T-cell (primary cell): Measurements from ENCODE around the gene RASL10A. TPM values are rescaled to one million over a fixed set of nuclear protein-coding genes. Genes with fewer than 3 reads are reported as not detected.

Experiments used
- ATAC-seq, 4 experiments: fragments of 200-7000 bp in 3 of 4; fragments of 150-1000 bp in 1 of 4; cut with Tn5 transposase; replicated peaks in 1 of 4; 1 replicate in 3 of 4; 2 replicates in 1 of 4; pipeline ENCODE4 v1.10.0; 2021; ENCODE audit warnings: moderate library complexity in 3 of 4, mild to moderate bottlenecking in 2 of 4, moderate number of reproducible peaks in 1 of 4
- CTCF ChIA-PET, 2 donors: fragments of 300-600 bp; sonication (Branson Sonifier 250); formaldehyde crosslinking; loops; one replicate each; lab custom pipeline; 2022; ENCODE audit warnings: antibody characterized with exemption in 2 of 2; lab: Charles Lee
- POLR2A ChIA-PET, 2 donors: fragments of 300-600 bp; sonication (Branson Sonifier 250); formaldehyde crosslinking; loops; one replicate each; lab custom pipeline; 2022; ENCODE audit warnings: antibody characterized with exemption in 2 of 2; lab: Charles Lee
- DNase-seq, 35 experiments: peaks; one replicate each; pipeline versions ENCODE4 v3.0.0 to v3.0.0-alpha.2; 2013 to 2023
- H3K27ac ChIP-seq: one replicate; pipeline ENCODE4 v1.5.1; 2013; ENCODE audit warnings: low read length
- H3K27me3 ChIP-seq, 2 experiments: replicated peaks in 1 of 2; 1 replicate in 1 of 2; 2 replicates in 1 of 2; pipeline versions ENCODE4 v1.6.1 to v1.7.0; 2013; ENCODE audit warnings: low read length in 1 of 2, mixed read lengths in 1 of 2; ENCODE audit not compliant: control insufficient read depth in 2 of 2, insufficient read depth in 2 of 2; ENCODE audit errors: extremely low read depth in 1 of 2
- H3K36me3 ChIP-seq, 2 donors: 1 replicate in 1 of 2; 2 replicates in 1 of 2; pipeline versions ENCODE4 v1.6.1 to v1.7.0; 2013; ENCODE audit warnings: low read length in 1 of 2; ENCODE audit not compliant: control insufficient read depth in 2 of 2, insufficient read depth in 1 of 2; ENCODE audit errors: extremely low read depth in 1 of 2
- H3K4me1 ChIP-seq, 2 experiments: 1 replicate in 1 of 2; 2 replicates in 1 of 2; pipeline versions ENCODE4 v1.6.1 to v1.7.0; 2013; ENCODE audit warnings: low read length in 2 of 2, mixed read lengths in 1 of 2; ENCODE audit not compliant: insufficient read depth in 2 of 2, control insufficient read depth in 1 of 2; ENCODE audit errors: extremely low read depth in 1 of 2
- H3K4me3 ChIP-seq, 2 donors: 1 replicate in 1 of 2; 2 replicates in 1 of 2; pipeline versions ENCODE4 v1.5.1 to v1.7.0; 2013; ENCODE audit warnings: mild to moderate bottlenecking in 2 of 2, low read length in 1 of 2, moderate library complexity in 1 of 2; ENCODE audit not compliant: control insufficient read depth in 1 of 2; ENCODE audit errors: extremely low read depth in 1 of 2
- H3K9me3 ChIP-seq: 2 replicates; pipeline ENCODE4 v1.7.0; 2013
- H3K27ac Mint-ChIP-seq, 2 donors: one replicate each; pipeline ENCODE4 v1.8.0; 2020 to 2021; ENCODE audit warnings: mild to moderate bottlenecking in 2 of 2, mixed read lengths in 2 of 2
- H3K27me3 Mint-ChIP-seq, 2 donors: one replicate each; pipeline ENCODE4 v1.8.0; 2021 to 2022; ENCODE audit warnings: mixed read lengths in 2 of 2
- H3K36me3 Mint-ChIP-seq: one replicate; pipeline ENCODE4 v1.8.0; 2021; ENCODE audit warnings: mixed read lengths
- H3K4me1 Mint-ChIP-seq, 3 donors: one replicate each; pipeline ENCODE4 v1.8.0; 2020 to 2022; ENCODE audit warnings: mixed read lengths in 3 of 3, mild to moderate bottlenecking in 1 of 3
- H3K4me3 Mint-ChIP-seq, 3 donors: one replicate each; pipeline ENCODE4 v1.8.0; 2020 to 2022; ENCODE audit warnings: mild to moderate bottlenecking in 3 of 3, mixed read lengths in 3 of 3, moderate library complexity in 3 of 3
- H3K9me3 Mint-ChIP-seq, 3 donors: one replicate each; pipeline ENCODE4 v1.8.0; 2020 to 2022; ENCODE audit warnings: mixed read lengths in 3 of 3
- WGBS: methylation state at CpG from one replicate; pipeline ENCODE4 v1.1.5; 2013; ENCODE audit warnings: missing lambda C conversion rate; ENCODE audit not compliant: insufficient coverage; 5-methylcytosine and 5-hydroxymethylcytosine counted together
- total RNA-seq, 35 experiments: library from RNA in 6 of 35; stranded (reverse) in 6 of 35; fragments of 120-200 nt in 1 of 35; gene quantifications; one replicate each; pipeline versions ENCODE4 v1.2.1 to v1.2.4 and lab custom pipeline; 2013 to 2026

The RASL10A gene
- total RNA-seq, 5 donors from 2014 or later (not counting 1 experiment from before 2014, with no cell fraction given) = 0.33 to 1.2 (median 0.71) TPM; not detected in 1

- CTCF ChIA-PET = no interaction called here
- no peak overlapping the region for H3K4me3 ChIP-seq
- Mint-ChIP-seq H3K27me3 (no peaks in the 10 kb centered on the region), H3K27ac (no peak overlapping the region), H3K9me3 (no peaks in the 10 kb centered on the region), H3K36me3 (peaks cover 14% of the 10 kb centered on the region), H3K4me1 (no peaks in the 10 kb centered on the region), H3K4me3 (no peak overlapping the region)
- no peaks in the 10 kb centered on the region for H3K27me3 ChIP-seq
- no peaks in the 10 kb centered on the region for H3K9me3 ChIP-seq
- no peaks in the 10 kb centered on the region for H3K4me1 ChIP-seq
- 96% methylated on average over 18 of the region's 19 CpGs for WGBS
- POLR2A ChIA-PET = no interaction called here
- H3K36me3 ChIP-seq = peaks cover 7 to 59% of the 10 kb centered on the region in 2 donors
- no peak overlapping the region for H3K27ac ChIP-seq
- DNase-seq (no peak), ATAC-seq (no peak)
These were observed 14.8 kb upstream of the RASL10A start for GRCh38 chr22:29330291-29330690.

- H3K27ac Mint-ChIP-seq = no peak overlapping the region
- no peaks in the 10 kb centered on the region for H3K9me3 Mint-ChIP-seq
- POLR2A ChIA-PET = no interaction called here
- Histone ChIP-seq H3K27ac (no peak overlapping the region), H3K27me3 (no peaks in the 10 kb centered on the region), H3K9me3 (no peaks in the 10 kb centered on the region), H3K4me3 (no peak overlapping the region), H3K36me3 (peaks cover 7 to 54% of the 10 kb centered on the region in 2 donors), H3K4me1 (no peaks in the 10 kb centered on the region)
- DNase-seq (no peak), ATAC-seq (no peak)
- 94% methylated on average over 10 of the region's 11 CpGs for WGBS
- no peaks in the 10 kb centered on the region for H3K27me3 Mint-ChIP-seq
- H3K36me3 Mint-ChIP-seq = peaks cover 14% of the 10 kb centered on the region
- no peak overlapping the region for H3K4me3 Mint-ChIP-seq
- H3K4me1 Mint-ChIP-seq = no peaks in the 10 kb centered on the region
- CTCF ChIA-PET = no interaction called here
These were observed 14.1 kb upstream of the RASL10A start for GRCh38 chr22:29329581-29329980.

GRCh38 chr22:29328566-29329500, 13.3 kb upstream of the RASL10A start:
- H3K9me3 Mint-ChIP-seq = no peaks in the 10 kb centered on the region

GRCh38 chr22:29328055-29328454, 12.6 kb upstream of the RASL10A start:
- ChIA-PET CTCF (no interaction called here), POLR2A (no interaction called here)
- no peaks in the 10 kb centered on the region for H3K9me3 ChIP-seq
- H3K4me3 ChIP-seq = no peak overlapping the region
- DNase-seq (no peak), ATAC-seq (no peak)
- no peaks in the 10 kb centered on the region for H3K4me1 Mint-ChIP-seq
- no peak overlapping the region for H3K27ac ChIP-seq
- no peaks in the 10 kb centered on the region for H3K4me1 ChIP-seq
- H3K27ac Mint-ChIP-seq = no peak overlapping the region
- H3K4me3 Mint-ChIP-seq = no peak overlapping the region
- no peaks in the 10 kb centered on the region for H3K27me3 ChIP-seq
- peaks cover 7% of the 10 kb centered on the region for H3K36me3 Mint-ChIP-seq
- WGBS = 90% methylated on average over 3 of the region's 5 CpGs
- no peaks in the 10 kb centered on the region for H3K27me3 Mint-ChIP-seq
- H3K9me3 Mint-ChIP-seq = no peaks in the 10 kb centered on the region
- H3K36me3 ChIP-seq = peaks cover 4 to 45% of the 10 kb centered on the region in 2 donors

More at GRCh38 chr22:29328566-29329500, 13.3 kb upstream of the RASL10A start:
- peaks cover 4 to 51% of the 10 kb centered on the region in 2 donors for H3K36me3 ChIP-seq
- no peak overlapping the region for H3K27ac Mint-ChIP-seq
- peaks cover 14% of the 10 kb centered on the region for H3K36me3 Mint-ChIP-seq
- H3K4me1 ChIP-seq = no peaks in the 10 kb centered on the region
- no peak overlapping the region for H3K4me3 ChIP-seq
- ChIA-PET CTCF (no interaction called here), POLR2A (no interaction called here)
- no peaks in the 10 kb centered on the region for H3K27me3 ChIP-seq
- 95% methylated on average over 26 of the region's 34 CpGs for WGBS
- H3K4me3 Mint-ChIP-seq = no peak overlapping the region
- DNase-seq (no peak), ATAC-seq (no peak)
- no peak overlapping the region for H3K27ac ChIP-seq
- H3K9me3 ChIP-seq = no peaks in the 10 kb centered on the region
- H3K4me1 Mint-ChIP-seq = no peaks in the 10 kb centered on the region
- H3K27me3 Mint-ChIP-seq = no peaks in the 10 kb centered on the region

GRCh38 chr22:29327089-29327764, 11.7 kb upstream of the RASL10A start:
- WGBS = 95% methylated on average over 8 of the region's 15 CpGs
- CTCF ChIA-PET = no interaction called here
- POLR2A ChIA-PET = interaction anchor here in 1 of 2 donors (0.6 kb wide), 1 partner anchor 167 kb away, joined by 6 read pairs; no protein-coding TSS in a partner anchor
- no peaks in the 10 kb centered on the region for H3K9me3 Mint-ChIP-seq
- Histone ChIP-seq H3K4me1 (no peaks in the 10 kb centered on the region), H3K4me3 (no peak overlapping the region), H3K36me3 (peaks cover 4 to 37% of the 10 kb centered on the region in 2 donors), H3K27ac (no peak overlapping the region), H3K9me3 (no peaks in the 10 kb centered on the region), H3K27me3 (no peaks in the 10 kb centered on the region)
- ATAC-seq (no peak), DNase-seq (no peak)
- peaks cover 7% of the 10 kb centered on the region for H3K36me3 Mint-ChIP-seq
- H3K27ac Mint-ChIP-seq = no peak overlapping the region
- no peaks in the 10 kb centered on the region for H3K4me1 Mint-ChIP-seq
- no peaks in the 10 kb centered on the region for H3K27me3 Mint-ChIP-seq
- H3K4me3 Mint-ChIP-seq = no peak overlapping the region

- Mint-ChIP-seq H3K27me3 (no peaks in the 10 kb centered on the region), H3K4me1 (no peaks in the 10 kb centered on the region), H3K4me3 (no peak overlapping the region), H3K9me3 (no peaks in the 10 kb centered on the region), H3K36me3 (peaks cover 7% of the 10 kb centered on the region), H3K27ac (no peak overlapping the region)
- no peaks in the 10 kb centered on the region for H3K27me3 ChIP-seq
- peaks cover 4 to 37% of the 10 kb centered on the region in 2 donors for H3K36me3 ChIP-seq
- ATAC-seq = no peak
- WGBS = 95% methylated on average over 10 of the region's 10 CpGs
- POLR2A ChIA-PET = no interaction called here
- DNase-seq = no peak
- no peak overlapping the region for H3K4me3 ChIP-seq
- no peaks in the 10 kb centered on the region for H3K9me3 ChIP-seq
- no peak overlapping the region for H3K27ac ChIP-seq
- H3K4me1 ChIP-seq = no peaks in the 10 kb centered on the region
- CTCF ChIA-PET = no interaction called here
These were observed 11.0 kb upstream of the RASL10A start for GRCh38 chr22:29326481-29326880.
